Measurements from ENCODE around the gene ATP2B3. TPM values are rescaled to one million over a fixed set of nuclear protein-coding genes. Genes with fewer than 3 reads are reported as not detected.

Gene ATP2B3
- total and polyA plus RNA-seq, 10 of the 15 experiments (the other 5 are each of a cell fraction or from before 2014, with no cell fraction given), result 0.01 TPM; not detected in 9

DNA sequence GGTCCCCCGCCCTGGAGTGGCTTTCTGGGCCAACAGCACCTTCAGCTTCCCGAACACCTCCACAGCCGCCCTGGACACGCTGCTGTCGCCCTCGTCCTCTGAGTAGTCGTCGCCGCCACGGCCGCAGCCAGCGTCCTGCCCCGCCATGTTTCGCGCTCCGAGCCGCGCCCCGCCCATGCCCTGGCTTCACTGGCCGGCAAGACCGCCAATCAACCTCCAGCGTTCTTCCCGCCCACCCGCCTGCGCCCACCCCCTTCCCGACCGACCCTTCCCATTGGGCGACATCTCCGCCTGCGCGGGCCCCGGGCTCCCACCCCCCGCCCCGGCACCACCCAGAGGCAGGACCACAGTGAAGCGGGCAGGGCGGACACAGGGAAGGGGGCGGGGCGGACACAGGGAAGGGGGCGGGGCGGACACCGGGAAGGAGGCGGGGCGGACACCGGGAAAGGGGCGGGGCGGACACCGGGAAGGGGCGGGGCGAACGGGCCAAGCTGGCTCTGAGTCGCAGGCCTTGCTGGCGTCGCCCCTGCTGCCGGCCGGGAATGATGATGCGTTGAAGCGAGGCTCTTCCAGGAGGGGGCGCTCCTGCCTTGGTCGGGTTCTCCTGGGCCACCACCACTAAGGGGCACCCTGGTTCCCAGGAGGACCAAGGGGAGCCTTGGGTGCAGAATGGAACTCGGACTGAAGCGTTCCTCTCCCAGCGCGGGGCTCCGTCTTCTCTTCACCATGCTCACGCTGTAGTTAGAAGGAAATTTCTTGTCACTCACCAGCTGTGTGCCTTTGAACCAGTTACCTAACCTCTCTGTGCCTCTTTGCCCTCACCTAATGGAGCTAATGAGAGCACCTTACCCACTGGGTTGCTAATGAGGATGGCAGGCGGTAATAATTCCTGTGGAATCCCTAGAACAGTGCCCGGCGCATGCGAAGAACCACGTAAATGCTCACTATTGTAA is 46.8 kb upstream of the ATP2B3 start, which contains the start of gene HAUS7:
TSS of gene HAUS7 (minus strand) at position 166 of the 953 bp plus-strand sequence. CDS start at position 147, 19 bp downstream.
- H3K4me3 ChIP-seq, result peak within 1 kb of the TSS; percentile 87
- H3K9me3 ChIP-seq (replicated peaks; ENCODE audit: control insufficient read depth, insufficient read depth, low read length), result no peaks in the 10 kb centered on the region
- H3K79me2 ChIP-seq (ENCODE audit: control insufficient read depth, insufficient read depth, low read length), result peaks cover 6% of the 10 kb centered on the region
- peak within 1 kb of the TSS; percentile 63 for H2AFZ ChIP-seq (ENCODE audit: control insufficient read depth, low read depth, low read length)
- no peaks in the 10 kb centered on the region; a peak in 1 of 4 replicates for H3K27me3 ChIP-seq (replicated peaks in 1 of 2; ENCODE audit: control insufficient read depth in 2 of 2, insufficient read depth in 2 of 2, low read length in 1 of 2)
- peak within 1 kb of the TSS; percentile 31; the same call in 1 of the 2 replicates for H3K27ac ChIP-seq (ENCODE audit: control insufficient read depth, insufficient read depth)
- DNase-seq (ENCODE audit: low read depth, low spot score), result peak; percentile 42
- SMC1A ChIA-PET (ENCODE audit: uncharacterized antibody, unreplicated experiment), result interaction anchor here (1.3 kb wide), 1 partner anchor 69 kb away, joined by 3 read pairs; no protein-coding TSS in a partner anchor
- peak; percentile 92 for ATAC-seq
- no peak for FAIRE-seq
- H3K4me2 ChIP-seq (ENCODE audit: control insufficient read depth, insufficient read depth), result peak within 1 kb of the TSS; percentile 72
- H3K36me3 ChIP-seq (ENCODE audit: control insufficient read depth in 2 of 2, insufficient read depth in 2 of 2, low read length in 1 of 2), result no peaks in the 10 kb centered on the region; a peak in 2 of 4 replicates
- H4K20me1 ChIP-seq (ENCODE audit: control insufficient read depth, insufficient read depth), result no peaks in the 10 kb centered on the region
- in situ Hi-C loops (cut with MboI), result no loop called here
- 42% methylated on average over 39 of the region's 70 CpGs for WGBS (ENCODE audit: insufficient coverage, insufficient replicate concordance, low lambda C conversion rate, missing lambda C conversion rate)
- intact Hi-C loops (cut with micrococcal nuclease; ENCODE audit: unreplicated experiment), result loop anchor here (2.0 kb wide), 1 partner anchor 36 kb away; no protein-coding TSS in a partner anchor
- CTCF ChIA-PET, result interaction anchor here (0.6 to 2.3 kb wide), 4 partner anchors 36 to 529 kb away, joined by 3 to 7 read pairs (median 4); no protein-coding TSS in a partner anchor
- POLR2A ChIA-PET, result no interaction called here
- H3K4me1 ChIP-seq (ENCODE audit: control insufficient read depth, insufficient read depth, low read length), result no peaks in the 10 kb centered on the region
- RAD21 ChIA-PET (ENCODE audit: unreplicated experiment), result no interaction called here
- BruUV-seq (replicated peaks), result no TSS peak
- H3K9ac ChIP-seq (ENCODE audit: control insufficient read depth, insufficient read depth, low read length), result peak within 1 kb of the TSS; percentile 47
- TF ChIP-seq, protein P1, sequence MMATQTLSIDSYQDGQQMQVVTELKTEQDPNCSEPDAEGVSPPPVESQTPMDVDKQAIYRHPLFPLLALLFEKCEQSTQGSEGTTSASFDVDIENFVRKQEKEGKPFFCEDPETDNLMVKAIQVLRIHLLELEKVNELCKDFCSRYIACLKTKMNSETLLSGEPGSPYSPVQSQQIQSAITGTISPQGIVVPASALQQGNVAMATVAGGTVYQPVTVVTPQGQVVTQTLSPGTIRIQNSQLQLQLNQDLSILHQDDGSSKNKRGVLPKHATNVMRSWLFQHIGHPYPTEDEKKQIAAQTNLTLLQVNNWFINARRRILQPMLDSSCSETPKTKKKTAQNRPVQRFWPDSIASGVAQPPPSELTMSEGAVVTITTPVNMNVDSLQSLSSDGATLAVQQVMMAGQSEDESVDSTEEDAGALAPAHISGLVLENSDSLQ (IDR thresholded peaks at IDR 0.05), result peak; percentile 96
- TF ChIP-seq SMARCA5 (IDR thresholded peaks at IDR 0.05) (peak; percentile 91), RUNX3 (IDR thresholded peaks at IDR 0.05; ENCODE audit: low read length) (no peak), RB1 (IDR thresholded peaks at IDR 0.05; ENCODE audit: borderline replicate concordance) (0 out of 2 replicates have a peak, but pooled peaks have one; percentile 26), DPF2 (IDR thresholded peaks at IDR 0.05) (peak; percentile 36; the same call in 1 of the 2 replicates), NBN (IDR thresholded peaks at IDR 0.05) (no peak), MYC (IDR thresholded peaks at IDR 0.05; ENCODE audit: insufficient read depth, insufficient read length, insufficient replicate concordance, low read length, severe bottlenecking) (no peak), TARDBP (IDR thresholded peaks at IDR 0.05; ENCODE audit: borderline replicate concordance) (no peak), MXI1 (IDR thresholded peaks at IDR 0.05; ENCODE audit: low read depth, low read length) (no peak; the same call in 1 of the 2 replicates), MEF2A (IDR thresholded peaks at IDR 0.05; ENCODE audit: insufficient read depth, low read depth, low read length) (no peak), ZNF217 (IDR thresholded peaks at IDR 0.05) (no peak), FOXK2 (IDR thresholded peaks at IDR 0.05) (no peak), ZNF24 (IDR thresholded peaks at IDR 0.05) (no peak), CREB1 (IDR thresholded peaks at IDR 0.05; ENCODE audit: low read depth) (peak; percentile 93), BCL11A (IDR thresholded peaks at IDR 0.05; ENCODE audit: low read depth, low read length) (no peak), LARP7 (IDR thresholded peaks at IDR 0.05) (0 out of 2 replicates have a peak, but pooled peaks have one; percentile 35)
- TF ChIP-seq, protein P2, sequence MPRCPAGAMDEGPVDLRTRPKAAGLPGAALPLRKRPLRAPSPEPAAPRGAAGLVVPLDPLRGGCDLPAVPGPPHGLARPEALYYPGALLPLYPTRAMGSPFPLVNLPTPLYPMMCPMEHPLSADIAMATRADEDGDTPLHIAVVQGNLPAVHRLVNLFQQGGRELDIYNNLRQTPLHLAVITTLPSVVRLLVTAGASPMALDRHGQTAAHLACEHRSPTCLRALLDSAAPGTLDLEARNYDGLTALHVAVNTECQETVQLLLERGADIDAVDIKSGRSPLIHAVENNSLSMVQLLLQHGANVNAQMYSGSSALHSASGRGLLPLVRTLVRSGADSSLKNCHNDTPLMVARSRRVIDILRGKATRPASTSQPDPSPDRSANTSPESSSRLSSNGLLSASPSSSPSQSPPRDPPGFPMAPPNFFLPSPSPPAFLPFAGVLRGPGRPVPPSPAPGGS (IDR thresholded peaks at IDR 0.05; ENCODE audit: borderline replicate concordance, insufficient read depth, low read depth, low read length, poor library complexity, severe bottlenecking), result no peak
- TF ChIP-seq, protein P3, sequence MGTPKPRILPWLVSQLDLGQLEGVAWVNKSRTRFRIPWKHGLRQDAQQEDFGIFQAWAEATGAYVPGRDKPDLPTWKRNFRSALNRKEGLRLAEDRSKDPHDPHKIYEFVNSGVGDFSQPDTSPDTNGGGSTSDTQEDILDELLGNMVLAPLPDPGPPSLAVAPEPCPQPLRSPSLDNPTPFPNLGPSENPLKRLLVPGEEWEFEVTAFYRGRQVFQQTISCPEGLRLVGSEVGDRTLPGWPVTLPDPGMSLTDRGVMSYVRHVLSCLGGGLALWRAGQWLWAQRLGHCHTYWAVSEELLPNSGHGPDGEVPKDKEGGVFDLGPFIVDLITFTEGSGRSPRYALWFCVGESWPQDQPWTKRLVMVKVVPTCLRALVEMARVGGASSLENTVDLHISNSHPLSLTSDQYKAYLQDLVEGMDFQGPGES (IDR thresholded peaks at IDR 0.05), result no peak

Data from GM12878 (cell line).